Bronchial epithelial cell (primary cell): ENCODE measurements around the gene BMPR1B. TPM values are rescaled to one million over a fixed set of nuclear protein-coding genes. Genes with fewer than 3 reads are reported as not detected.
A peak's percentile ranks its signal among the peaks of the same experiment; 100 is the strongest.
"Not testable (repeated sequence)": the region's sequence is repeated elsewhere in the genome, so short reads cannot be mapped to it uniquely, and the experiment has no call there.

ENCODE experiments used
- DNase-seq: peaks from one replicate; pipeline ENCODE4 v3.0.0-alpha.2; 2010; ENCODE audit warnings: low read depth
- FAIRE-seq: peaks from 2 replicates; lab custom pipeline; 2011; peaks lifted over from hg19 to GRCh38; lab: Jason Lieb, UNC
- H3K27me3 ChIP-seq: 2 replicates; pipeline ENCODE4 v1.5.1; 2011; ENCODE audit warnings: low read length; ENCODE audit not compliant: control insufficient read depth, insufficient read depth
- H3K36me3 ChIP-seq: 2 replicates; pipeline ENCODE4 v1.5.1; 2011; ENCODE audit warnings: low read length; ENCODE audit not compliant: control insufficient read depth, insufficient read depth
- H3K4me3 ChIP-seq: 2 replicates; pipeline ENCODE4 v1.5.1; 2011; ENCODE audit warnings: mild to moderate bottlenecking, low read depth, low read length, control low read depth
- total RNA-seq: library from RNA; depleted of rRNA; stranded (reverse); fragments of >200 nt; gene quantifications from 2 replicates; pipeline ENCODE4 v1.2.1, GENCODE V29; 2014
- TF ChIP-seq, protein P1 (sequence below): IDR thresholded peaks from 2 replicates; pipeline ENCODE4 v1.5.1; 2011; ENCODE audit warnings: mild to moderate bottlenecking, moderate library complexity, low read length, control low read depth, inconsistent platforms; ENCODE audit not compliant: insufficient read depth, severe bottlenecking

BMPR1B gene
- total RNA-seq, 1 donor from 2014 or later, result 15.3 TPM

DNA sequence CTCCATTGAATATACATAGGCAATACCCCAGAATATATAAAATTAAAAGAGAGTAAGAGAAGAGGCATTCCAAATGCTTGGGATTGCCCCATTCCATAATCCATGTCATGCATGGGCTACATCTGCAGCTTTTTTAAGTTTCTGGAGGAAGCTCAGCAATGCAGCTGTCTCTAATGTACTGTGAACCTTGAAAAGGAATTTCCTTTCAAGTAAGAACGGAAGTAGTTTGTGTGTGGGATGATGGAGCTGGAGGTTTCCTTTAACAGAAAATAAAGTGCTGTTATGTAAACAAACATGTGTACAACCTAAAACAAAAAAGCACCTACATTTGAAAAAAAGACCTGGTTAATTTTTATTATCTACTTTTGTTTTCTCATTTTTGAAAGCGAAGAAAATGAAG lies 303.5 kb downstream of the BMPR1B start:
- no peak for DNase-seq
- no peak for FAIRE-seq
- Histone ChIP-seq H3K27me3 (no peaks in the 10 kb centered on the region), H3K4me3 (no peak overlapping the region), H3K36me3 (no peaks in the 10 kb centered on the region)
- TF ChIP-seq, protein P1, sequence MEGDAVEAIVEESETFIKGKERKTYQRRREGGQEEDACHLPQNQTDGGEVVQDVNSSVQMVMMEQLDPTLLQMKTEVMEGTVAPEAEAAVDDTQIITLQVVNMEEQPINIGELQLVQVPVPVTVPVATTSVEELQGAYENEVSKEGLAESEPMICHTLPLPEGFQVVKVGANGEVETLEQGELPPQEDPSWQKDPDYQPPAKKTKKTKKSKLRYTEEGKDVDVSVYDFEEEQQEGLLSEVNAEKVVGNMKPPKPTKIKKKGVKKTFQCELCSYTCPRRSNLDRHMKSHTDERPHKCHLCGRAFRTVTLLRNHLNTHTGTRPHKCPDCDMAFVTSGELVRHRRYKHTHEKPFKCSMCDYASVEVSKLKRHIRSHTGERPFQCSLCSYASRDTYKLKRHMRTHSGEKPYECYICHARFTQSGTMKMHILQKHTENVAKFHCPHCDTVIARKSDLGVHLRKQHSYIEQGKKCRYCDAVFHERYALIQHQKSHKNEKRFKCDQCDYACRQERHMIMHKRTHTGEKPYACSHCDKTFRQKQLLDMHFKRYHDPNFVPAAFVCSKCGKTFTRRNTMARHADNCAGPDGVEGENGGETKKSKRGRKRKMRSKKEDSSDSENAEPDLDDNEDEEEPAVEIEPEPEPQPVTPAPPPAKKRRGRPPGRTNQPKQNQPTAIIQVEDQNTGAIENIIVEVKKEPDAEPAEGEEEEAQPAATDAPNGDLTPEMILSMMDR, result no peak

DNA sequence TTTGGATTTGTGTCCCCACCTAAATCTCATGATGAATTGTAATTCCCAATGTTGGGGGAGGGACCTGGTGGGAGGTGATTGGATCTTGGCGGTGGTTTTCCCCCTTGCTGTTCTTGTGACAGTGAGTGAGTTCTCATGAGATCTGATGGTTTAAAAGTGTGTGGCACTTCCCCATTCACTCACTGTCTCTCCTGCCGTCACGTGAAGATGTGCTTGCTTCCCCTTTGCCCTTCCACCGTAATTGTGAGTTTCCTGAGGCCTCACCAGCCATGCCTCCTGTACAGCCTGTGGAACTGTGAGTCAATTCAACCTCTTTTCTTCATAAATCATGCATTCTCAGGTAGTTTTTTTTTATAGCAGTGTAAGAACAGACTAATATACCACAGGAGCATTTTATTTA lies 304.0 kb downstream of the BMPR1B start:
- DNase-seq, H3K36me3 ChIP-seq, H3K27me3 ChIP-seq, FAIRE-seq, H3K4me3 ChIP-seq: not testable (repeated sequence)

DNA sequence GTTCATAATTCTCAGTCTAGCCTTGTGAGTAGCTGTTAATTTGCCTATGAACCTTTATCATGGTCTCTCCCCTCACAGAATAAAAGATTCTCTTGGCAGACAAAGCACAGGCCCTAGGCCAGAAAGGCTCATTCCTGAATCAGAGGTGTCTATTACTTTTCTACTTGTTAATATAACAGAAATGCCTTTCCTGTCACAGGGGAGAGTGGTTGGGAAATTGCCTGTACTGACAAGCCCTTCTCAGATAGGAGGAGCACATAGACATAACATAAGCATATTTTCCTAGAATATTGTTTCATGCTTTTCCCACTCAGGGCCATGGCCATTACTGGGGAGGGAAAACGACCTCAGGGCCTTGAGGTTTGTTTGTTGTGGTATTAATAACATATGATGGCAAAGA lies 308.3 kb downstream of the BMPR1B start:
- FAIRE-seq, result no peak
- Histone ChIP-seq H3K27me3 (no peaks in the 10 kb centered on the region), H3K36me3 (no peaks in the 10 kb centered on the region), H3K4me3 (no peak overlapping the region)
- TF ChIP-seq, protein P1, result no peak
- peak; percentile 92 for DNase-seq

DNA sequence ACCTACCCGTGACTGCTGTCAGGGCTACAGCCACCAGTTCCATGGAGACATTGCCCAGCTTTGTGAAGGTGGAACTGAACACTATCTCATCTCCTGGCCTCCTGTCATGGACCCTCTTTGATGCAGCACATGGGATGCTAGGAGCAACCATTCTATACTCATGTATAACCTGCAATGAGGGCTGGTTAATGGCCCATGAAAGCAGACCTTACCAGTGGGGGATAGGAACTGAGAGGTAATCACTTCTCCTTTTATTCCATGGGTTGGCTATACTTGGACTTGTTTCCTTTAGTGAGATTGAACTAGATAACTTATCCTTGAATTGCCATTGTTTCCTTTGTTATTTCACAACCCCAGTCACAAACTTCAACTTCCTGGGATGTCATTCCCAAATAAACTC lies 310.6 kb downstream of the BMPR1B start:
- DNase-seq (no peak), FAIRE-seq (peak; percentile 28)
- Histone ChIP-seq H3K4me3 (no peak overlapping the region), H3K27me3 (no peaks in the 10 kb centered on the region), H3K36me3 (no peaks in the 10 kb centered on the region)
- TF ChIP-seq, protein P1, result no peak

DNA sequence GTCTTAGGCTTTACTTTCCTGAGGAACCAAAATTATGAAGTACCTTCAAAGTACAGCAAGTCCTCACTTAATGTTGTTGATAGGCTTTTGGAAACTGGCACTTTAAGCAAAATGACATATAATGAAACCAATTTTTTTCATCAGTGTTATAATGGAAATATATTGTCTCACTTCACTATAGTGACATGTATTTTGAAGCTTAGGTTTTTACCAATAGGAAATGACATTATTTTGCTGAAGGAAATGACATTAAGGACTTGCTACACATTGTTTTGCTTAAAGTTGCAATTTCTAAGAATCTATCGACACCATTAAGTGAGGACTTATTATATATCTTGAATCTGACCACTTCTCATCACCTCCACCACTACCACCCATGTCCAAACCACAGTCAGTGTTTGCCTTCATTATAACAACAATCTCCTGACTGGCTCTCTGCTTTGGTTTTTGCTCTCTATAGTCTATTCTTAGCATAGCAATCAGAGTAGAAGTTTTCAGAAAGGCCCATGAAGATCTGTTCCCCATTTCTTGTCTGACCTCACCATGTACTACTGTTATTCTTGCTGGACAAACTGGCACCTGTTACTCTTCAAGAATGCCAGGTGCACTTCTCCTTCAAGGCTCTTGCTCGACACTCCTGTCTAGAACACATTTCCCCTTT lies 311.2 kb downstream of the BMPR1B start:
- no peaks in the 10 kb centered on the region for H3K27me3 ChIP-seq
- no peak for FAIRE-seq
- H3K4me3 ChIP-seq, result no peak overlapping the region
- no peak for DNase-seq
- TF ChIP-seq, protein P1, result no peak
- H3K36me3 ChIP-seq, result no peaks in the 10 kb centered on the region

DNA sequence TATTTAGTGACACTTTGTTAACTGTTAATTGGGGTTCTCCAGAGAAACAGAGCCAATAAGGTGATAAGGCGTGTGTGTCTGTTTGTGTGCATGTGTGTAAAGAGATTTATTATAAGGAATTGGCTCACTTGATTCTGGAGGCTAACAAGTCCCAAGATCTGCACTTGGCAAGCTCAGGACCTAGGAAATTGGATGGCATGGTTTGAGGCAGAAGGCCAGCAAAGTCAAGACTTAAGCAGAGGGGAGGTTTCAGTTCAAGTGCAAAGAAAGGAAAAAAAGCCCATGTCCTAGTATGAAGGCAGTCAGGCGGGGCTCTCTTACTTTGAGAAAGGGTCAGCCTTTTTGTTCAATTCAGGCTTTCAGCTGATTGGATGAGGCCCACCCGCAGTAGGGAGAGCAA lies 314.1 kb downstream of the BMPR1B start:
- FAIRE-seq (no peak), DNase-seq (no peak)
- Histone ChIP-seq H3K36me3 (no peaks in the 10 kb centered on the region), H3K4me3 (no peak overlapping the region), H3K27me3 (no peaks in the 10 kb centered on the region)
- TF ChIP-seq, protein P1, result no peak
